GM12875 (cell line): Measurements from ENCODE around the gene P2RY6.

Experiments
- H3K4me3 ChIP-seq: one replicate; pipeline ENCODE4 v1.5.1; 2011; ENCODE audit warnings: low read depth, low read length, control low read depth
- CTCF ChIP-seq: IDR thresholded peaks from 2 replicates; pipeline ENCODE4 v1.5.1; 2011; ENCODE audit warnings: low read depth, mild to moderate bottlenecking, control low read depth, inconsistent platforms, low read length, moderate library complexity, borderline replicate concordance; ENCODE audit not compliant: insufficient read depth

P2RY6 gene

GRCh38 chr11:73343076-73343873 lies 71.1 kb downstream of the P2RY6 start:
- no peak for TF ChIP-seq CTCF
- no peak overlapping the region for H3K4me3 ChIP-seq

- TF ChIP-seq CTCF, result no peak
- no peak overlapping the region for H3K4me3 ChIP-seq
Measured at GRCh38 chr11:73344191-73344607, 72.1 kb downstream of the P2RY6 start.

GRCh38 chr11:73345481-73346160 lies 73.5 kb downstream of the P2RY6 start:
- TF ChIP-seq CTCF, result no peak
- no peak overlapping the region for H3K4me3 ChIP-seq

GRCh38 chr11:73346186-73346935 lies 74.2 kb downstream of the P2RY6 start:
- no peak for TF ChIP-seq CTCF
- H3K4me3 ChIP-seq, result no peak overlapping the region

GRCh38 chr11:73347067-73347466 lies 74.9 kb downstream of the P2RY6 start:
- no peak for TF ChIP-seq CTCF

More at GRCh38 chr11:73347067-73347466, 74.9 kb downstream of the P2RY6 start:
- H3K4me3 ChIP-seq, result no peak overlapping the region
